Adipocyte (in vitro differentiated cells): ENCODE data around the gene SYPL1.

Source experiments
- DNase-seq: peaks from one replicate; pipeline ENCODE4 v3.0.0-alpha.2; 2015; ENCODE audit warnings: low read depth
- H3K27me3 ChIP-seq: replicated peaks from 2 replicates; pipeline ENCODE4 v1.7.0; 2013; ENCODE audit warnings: mild to moderate bottlenecking, low read length, moderate library complexity; ENCODE audit not compliant: control insufficient read depth, insufficient read depth
- H3K36me3 ChIP-seq: 2 replicates; pipeline ENCODE4 v1.7.0; 2013; ENCODE audit warnings: low read length, mild to moderate bottlenecking, moderate library complexity; ENCODE audit not compliant: control insufficient read depth, insufficient read depth, severe bottlenecking
- H3K4me1 ChIP-seq: 2 replicates; pipeline ENCODE4 v1.7.0; 2013; ENCODE audit warnings: mild to moderate bottlenecking, low read length, moderate library complexity; ENCODE audit not compliant: control insufficient read depth, insufficient read depth
- H3K4me3 ChIP-seq: 2 replicates; pipeline ENCODE4 v1.7.0; 2013; ENCODE audit warnings: mild to moderate bottlenecking, low read length, moderate library complexity
- H3K9ac ChIP-seq: 2 replicates; pipeline ENCODE4 v1.7.0; 2013; ENCODE audit warnings: mild to moderate bottlenecking, low read length, moderate library complexity
- H3K9me3 ChIP-seq: 2 replicates; pipeline ENCODE4 v1.7.0; 2013; ENCODE audit warnings: mild to moderate bottlenecking, low read length, moderate library complexity; ENCODE audit not compliant: control insufficient read depth

Gene SYPL1

GRCh38 chr7:106071356-106071998 is 40.6 kb downstream of the SYPL1 start:
- H3K9me3 ChIP-seq = no peaks in the 10 kb centered on the region
- no peaks in the 10 kb centered on the region for H3K36me3 ChIP-seq
- no peak for DNase-seq
- peaks cover 20% of the 10 kb centered on the region for H3K4me1 ChIP-seq
- H3K4me3 ChIP-seq = no peak overlapping the region
- no peak overlapping the region for H3K9ac ChIP-seq
- no peaks in the 10 kb centered on the region for H3K27me3 ChIP-seq

- peaks cover 23% of the 10 kb centered on the region for H3K4me1 ChIP-seq
- DNase-seq = no peak
- no peak overlapping the region for H3K4me3 ChIP-seq
- no peaks in the 10 kb centered on the region for H3K27me3 ChIP-seq
- no peaks in the 10 kb centered on the region for H3K9me3 ChIP-seq
- no peak overlapping the region for H3K9ac ChIP-seq
- no peaks in the 10 kb centered on the region for H3K36me3 ChIP-seq
These were observed 41.4 kb downstream of the SYPL1 start for GRCh38 chr7:106070567-106071254.

- peaks cover 28% of the 10 kb centered on the region for H3K4me1 ChIP-seq
- H3K4me3 ChIP-seq = no peak overlapping the region
- no peaks in the 10 kb centered on the region for H3K36me3 ChIP-seq
- H3K9me3 ChIP-seq = no peaks in the 10 kb centered on the region
- no peak overlapping the region for H3K9ac ChIP-seq
- H3K27me3 ChIP-seq = no peaks in the 10 kb centered on the region
- no peak for DNase-seq
These were observed 41.9 kb downstream of the SYPL1 start for GRCh38 chr7:106070201-106070551.

GRCh38 chr7:106069471-106070200 is 42.5 kb downstream of the SYPL1 start:
- no peaks in the 10 kb centered on the region for H3K36me3 ChIP-seq
- DNase-seq = no peak
- no peaks in the 10 kb centered on the region for H3K9me3 ChIP-seq
- no peak overlapping the region for H3K4me3 ChIP-seq
- peaks cover 33% of the 10 kb centered on the region for H3K4me1 ChIP-seq
- no peaks in the 10 kb centered on the region for H3K27me3 ChIP-seq
- peak overlapping the region; percentile 12 for H3K9ac ChIP-seq

GRCh38 chr7:106068986-106069385 is 43.1 kb downstream of the SYPL1 start:
- peak; percentile 28 for DNase-seq
- no peaks in the 10 kb centered on the region for H3K36me3 ChIP-seq
- no peaks in the 10 kb centered on the region for H3K27me3 ChIP-seq
- no peak overlapping the region for H3K4me3 ChIP-seq
- no peaks in the 10 kb centered on the region for H3K9me3 ChIP-seq
- H3K4me1 ChIP-seq = peaks cover 38% of the 10 kb centered on the region
- peak overlapping the region; percentile 12 for H3K9ac ChIP-seq

GRCh38 chr7:106068538-106068961 is 43.6 kb downstream of the SYPL1 start:
- no peaks in the 10 kb centered on the region for H3K36me3 ChIP-seq
- H3K9me3 ChIP-seq = no peaks in the 10 kb centered on the region
- no peak overlapping the region for H3K9ac ChIP-seq
- no peak overlapping the region for H3K4me3 ChIP-seq
- peaks cover 42% of the 10 kb centered on the region for H3K4me1 ChIP-seq
- peak; percentile 12 for DNase-seq
- no peaks in the 10 kb centered on the region for H3K27me3 ChIP-seq

GRCh38 chr7:106067678-106068077 is 44.4 kb downstream of the SYPL1 start:
- H3K4me1 ChIP-seq = peaks cover 43% of the 10 kb centered on the region
- no peak for DNase-seq

GRCh38 chr7:106065575-106066500 is 46.3 kb downstream of the SYPL1 start:
- H3K36me3 ChIP-seq = no peaks in the 10 kb centered on the region
- no peaks in the 10 kb centered on the region for H3K27me3 ChIP-seq
- peak overlapping the region; percentile 82 for H3K9ac ChIP-seq
- H3K4me3 ChIP-seq = peak overlapping the region; percentile 72
- no peaks in the 10 kb centered on the region for H3K9me3 ChIP-seq
- H3K4me1 ChIP-seq = peaks cover 52% of the 10 kb centered on the region
- peak; percentile 64 for DNase-seq

More at GRCh38 chr7:106067678-106068077, 44.4 kb downstream of the SYPL1 start:
- Histone ChIP-seq H3K36me3 (no peaks in the 10 kb centered on the region), H3K9me3 (no peaks in the 10 kb centered on the region), H3K9ac (no peak overlapping the region), H3K4me3 (no peak overlapping the region), H3K27me3 (no peaks in the 10 kb centered on the region)

GRCh38 chr7:106064771-106065574 is 47.1 kb downstream of the SYPL1 start:
- no peaks in the 10 kb centered on the region for H3K36me3 ChIP-seq
- H3K9ac ChIP-seq = peak overlapping the region; percentile 82
- no peaks in the 10 kb centered on the region for H3K9me3 ChIP-seq
- H3K4me3 ChIP-seq = peak overlapping the region; percentile 72
- no peaks in the 10 kb centered on the region for H3K27me3 ChIP-seq
- H3K4me1 ChIP-seq = peaks cover 52% of the 10 kb centered on the region
- peak; percentile 92 for DNase-seq

- no peak for DNase-seq
- Histone ChIP-seq H3K4me1 (peaks cover 50% of the 10 kb centered on the region), H3K9me3 (no peaks in the 10 kb centered on the region), H3K27me3 (no peaks in the 10 kb centered on the region), H3K36me3 (no peaks in the 10 kb centered on the region), H3K9ac (peak overlapping the region; percentile 82), H3K4me3 (no peak overlapping the region)
These were observed 47.8 kb downstream of the SYPL1 start for GRCh38 chr7:106064316-106064715.
